Upper lobe of left lung (tissue), 4 donors: ENCODE measurements around the gene PHF21B.

Experiments
- POLR2A ChIP-seq, 4 donors: fragments of 450-650 bp; IDR thresholded peaks; one replicate each; pipeline ENCODE4 v1.5.1; 2016 to 2017; ENCODE audit warnings: antibody characterized with exemption in 4 of 4, mild to moderate bottlenecking in 2 of 4
- TF ChIP-seq, protein P1 (sequence below), 6 experiments: fragments of 450-650 bp in 4 of 6; fragments of 200-600 bp in 2 of 6; sonication (generic) in 2 of 6; IDR thresholded peaks; one replicate each; pipeline ENCODE4 v1.5.1; 2016 to 2019; ENCODE audit warnings: antibody characterized with exemption in 6 of 6

DNA sequence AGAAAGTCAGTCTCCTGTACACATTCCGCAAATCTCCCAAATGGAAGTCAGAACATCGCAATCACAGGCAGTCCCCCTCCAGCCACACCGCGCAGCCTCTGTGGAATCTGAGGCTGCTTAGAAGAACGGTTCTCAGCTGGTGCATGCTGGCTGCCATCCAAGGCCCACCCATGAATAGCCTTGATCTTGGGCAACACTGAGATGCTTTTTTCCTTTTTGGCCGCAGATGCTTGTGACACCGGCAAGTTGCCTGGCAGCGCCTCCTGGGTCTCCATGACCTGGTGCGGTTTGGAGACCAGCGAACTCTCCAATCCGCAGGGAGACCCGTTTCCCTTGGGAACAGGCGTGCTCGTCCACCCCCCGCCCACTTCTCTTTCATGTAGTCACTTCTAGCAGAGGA is 26.3 kb upstream of the PHF21B start:
- TF ChIP-seq, protein P1, sequence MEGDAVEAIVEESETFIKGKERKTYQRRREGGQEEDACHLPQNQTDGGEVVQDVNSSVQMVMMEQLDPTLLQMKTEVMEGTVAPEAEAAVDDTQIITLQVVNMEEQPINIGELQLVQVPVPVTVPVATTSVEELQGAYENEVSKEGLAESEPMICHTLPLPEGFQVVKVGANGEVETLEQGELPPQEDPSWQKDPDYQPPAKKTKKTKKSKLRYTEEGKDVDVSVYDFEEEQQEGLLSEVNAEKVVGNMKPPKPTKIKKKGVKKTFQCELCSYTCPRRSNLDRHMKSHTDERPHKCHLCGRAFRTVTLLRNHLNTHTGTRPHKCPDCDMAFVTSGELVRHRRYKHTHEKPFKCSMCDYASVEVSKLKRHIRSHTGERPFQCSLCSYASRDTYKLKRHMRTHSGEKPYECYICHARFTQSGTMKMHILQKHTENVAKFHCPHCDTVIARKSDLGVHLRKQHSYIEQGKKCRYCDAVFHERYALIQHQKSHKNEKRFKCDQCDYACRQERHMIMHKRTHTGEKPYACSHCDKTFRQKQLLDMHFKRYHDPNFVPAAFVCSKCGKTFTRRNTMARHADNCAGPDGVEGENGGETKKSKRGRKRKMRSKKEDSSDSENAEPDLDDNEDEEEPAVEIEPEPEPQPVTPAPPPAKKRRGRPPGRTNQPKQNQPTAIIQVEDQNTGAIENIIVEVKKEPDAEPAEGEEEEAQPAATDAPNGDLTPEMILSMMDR (IDR thresholded peaks at IDR 0.05) = no peak
- no peak for TF ChIP-seq POLR2A (IDR thresholded peaks at IDR 0.05)
